HG03521 (cell line): ENCODE data around the gene ZDHHC19.
A peak's percentile ranks its signal among the peaks of the same experiment; 100 is the strongest.
"Not testable (repeated sequence)": the region's sequence is repeated elsewhere in the genome, so short reads cannot be mapped to it uniquely, and the experiment has no call there.

Experiments
- ATAC-seq: cut with Tn5 transposase; IDR thresholded peaks from one replicate; pipeline ENCODE4 v1.9.1; 2021; ENCODE audit warnings: mild to moderate bottlenecking, moderate library complexity; ENCODE audit not compliant: unreplicated experiment

The ZDHHC19 gene

GRCh38 chr3:196205442-196206205, 5.6 kb downstream of the ZDHHC19 start:
- ATAC-seq, result not testable (repeated sequence)

GRCh38 chr3:196203846-196204245, 7.4 kb downstream of the ZDHHC19 start:
- no peak for ATAC-seq

- ATAC-seq, result peak; percentile 43
Measured at GRCh38 chr3:196202516-196202970, 8.7 kb downstream of the ZDHHC19 start.

GRCh38 chr3:196198771-196199753, 12.1 kb downstream of the ZDHHC19 start:
- ATAC-seq, result no peak

GRCh38 chr3:196198081-196198675, 13.0 kb downstream of the ZDHHC19 start:
- no peak for ATAC-seq

GRCh38 chr3:196197524-196197923, 13.7 kb downstream of the ZDHHC19 start:
- no peak for ATAC-seq

- ATAC-seq, result no peak
Measured at GRCh38 chr3:196195664-196196265, 15.4 kb downstream of the ZDHHC19 start.

GRCh38 chr3:196194542-196194915, 16.7 kb downstream of the ZDHHC19 start:
- no peak for ATAC-seq

GRCh38 chr3:196193736-196194541, 17.3 kb downstream of the ZDHHC19 start:
- ATAC-seq, result no peak

GRCh38 chr3:196193133-196193735, 18.0 kb downstream of the ZDHHC19 start:
- ATAC-seq, result no peak

- no peak for ATAC-seq
Measured at GRCh38 chr3:196192524-196193051, 18.6 kb downstream of the ZDHHC19 start.

- ATAC-seq, result no peak
Measured at GRCh38 chr3:196192036-196192523, 19.1 kb downstream of the ZDHHC19 start.

- ATAC-seq, result no peak
Measured at GRCh38 chr3:196189566-196190347, 21.4 kb downstream of the ZDHHC19 start.

- no peak for ATAC-seq
Measured at GRCh38 chr3:196186651-196187573, 24.3 kb downstream of the ZDHHC19 start.

- ATAC-seq, result no peak
Measured at GRCh38 chr3:196184881-196185280, 26.3 kb downstream of the ZDHHC19 start.

GRCh38 chr3:196184169-196184432, 27.1 kb downstream of the ZDHHC19 start:
- ATAC-seq, result not testable (repeated sequence)

- no peak for ATAC-seq
Measured at GRCh38 chr3:196181127-196181546, 30.1 kb downstream of the ZDHHC19 start.

GRCh38 chr3:196180346-196180745, 30.9 kb downstream of the ZDHHC19 start:
- ATAC-seq, result no peak
